ENCODE results near the gene CAMSAP1.

DNA sequence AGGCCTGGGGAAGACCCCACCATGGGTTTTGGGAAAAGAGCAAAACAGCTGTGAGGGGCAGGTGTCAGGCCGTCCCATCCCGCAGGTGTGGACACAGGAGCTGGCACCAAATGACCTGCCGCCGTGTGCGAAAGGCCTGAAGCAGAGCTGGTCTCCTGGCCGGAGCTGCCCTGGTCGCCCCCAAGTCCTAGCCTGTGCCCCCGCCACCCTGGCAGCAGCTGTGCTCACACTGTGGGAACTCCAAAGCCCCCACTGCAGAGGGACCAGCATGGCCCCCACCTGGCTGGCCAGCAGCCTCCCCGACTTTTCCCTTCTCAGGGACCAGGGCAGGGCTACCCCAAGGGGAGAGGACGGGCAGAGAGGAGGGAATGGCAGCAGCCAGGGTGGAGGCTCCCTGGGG is 117.0 kb downstream of the CAMSAP1 start:
- TF ChIP-seq, protein P1, sequence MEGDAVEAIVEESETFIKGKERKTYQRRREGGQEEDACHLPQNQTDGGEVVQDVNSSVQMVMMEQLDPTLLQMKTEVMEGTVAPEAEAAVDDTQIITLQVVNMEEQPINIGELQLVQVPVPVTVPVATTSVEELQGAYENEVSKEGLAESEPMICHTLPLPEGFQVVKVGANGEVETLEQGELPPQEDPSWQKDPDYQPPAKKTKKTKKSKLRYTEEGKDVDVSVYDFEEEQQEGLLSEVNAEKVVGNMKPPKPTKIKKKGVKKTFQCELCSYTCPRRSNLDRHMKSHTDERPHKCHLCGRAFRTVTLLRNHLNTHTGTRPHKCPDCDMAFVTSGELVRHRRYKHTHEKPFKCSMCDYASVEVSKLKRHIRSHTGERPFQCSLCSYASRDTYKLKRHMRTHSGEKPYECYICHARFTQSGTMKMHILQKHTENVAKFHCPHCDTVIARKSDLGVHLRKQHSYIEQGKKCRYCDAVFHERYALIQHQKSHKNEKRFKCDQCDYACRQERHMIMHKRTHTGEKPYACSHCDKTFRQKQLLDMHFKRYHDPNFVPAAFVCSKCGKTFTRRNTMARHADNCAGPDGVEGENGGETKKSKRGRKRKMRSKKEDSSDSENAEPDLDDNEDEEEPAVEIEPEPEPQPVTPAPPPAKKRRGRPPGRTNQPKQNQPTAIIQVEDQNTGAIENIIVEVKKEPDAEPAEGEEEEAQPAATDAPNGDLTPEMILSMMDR (conservative IDR thresholded peaks at IDR 0.05 in 1 of 2, IDR thresholded peaks at IDR 0.05 in 1 of 2; ENCODE audit: low read depth in 1 of 2, low read length in 2 of 2) = no peak
- no peak for TF ChIP-seq EZH2 (IDR thresholded peaks at IDR 0.05; ENCODE audit: low read length, missing control alignments)
